Hair follicle dermal papilla cell (primary cell): Measurements from ENCODE around the gene PTPN1. TPM values are rescaled to one million over a fixed set of nuclear protein-coding genes. Genes with fewer than 3 reads are reported as not detected.

Experiments used
- small RNA-seq: library from RNA; depleted of rRNA; stranded (forward); fragments of <200 nt; gene quantifications from one replicate; pipeline ENCODE3, GENCODE V24; 2012
- total RNA-seq: library from RNA; depleted of rRNA; stranded (reverse); fragments of >200 nt; gene quantifications from 2 replicates; pipeline ENCODE4 v1.2.3, GENCODE V29; 2012

The PTPN1 gene
- total RNA-seq: 37.0 and 38.0 TPM in 2 replicates

GRCh38 chr20:50509923-50510705 is at the start of gene PTPN1:
TSS of gene PTPN1 (plus strand) at chr20:50510383. CDS start at chr20:50510528, 145 bp downstream.

Small RNAs within 50 kb of the gene (small RNA-seq; reads per million reads assigned to genes)
- gene COX6CP2 (not detected), gene MIR1302-5 (not detected), gene MIR645 (not detected), gene RF00019 (not detected)

Other genes starting within 250 kb of the PTPN1 start
- 29.3 and 50.8 TPM in 2 replicates for gene RIPOR3, start 181.2 kb downstream of the PTPN1 start, total RNA-seq
- gene PARD6B, start 221.2 kb downstream of the PTPN1 start, total RNA-seq: 0.12 and 0.16 TPM in 2 replicates